Heart left ventricle (tissue), 16 donors: ENCODE data around the gene SLX4IP. TPM values are rescaled to one million over a fixed set of nuclear protein-coding genes. Genes with fewer than 3 reads are reported as not detected.
A peak's percentile ranks its signal among the peaks of the same experiment; 100 is the strongest.

Experiments
- ATAC-seq, 4 donors: fragments of 200-7000 bp; cut with Tn5 transposase; one replicate each; pipeline ENCODE4 v1.9.1; 2020 to 2022; ENCODE audit warnings: moderate library complexity in 4 of 4, mild to moderate bottlenecking in 3 of 4, moderate number of reproducible peaks in 1 of 4
- DNase-seq, 5 donors: peaks; one replicate each; pipeline ENCODE4 v3.0.0-alpha.2; 2020
- H3K27ac ChIP-seq, 12 donors: fragments of 200-600 bp; sonication (generic) in 4 of 12; one replicate each; pipeline versions ENCODE4 v1.5.0 to v1.8.0; 2016 to 2022; ENCODE audit warnings: mild to moderate bottlenecking in 2 of 12
- H3K27me3 ChIP-seq, 9 donors: fragments of 200-600 bp; sonication (generic) in 2 of 9; one replicate each; pipeline versions ENCODE4 v1.5.1 to v1.8.0; 2016 to 2022; ENCODE audit warnings: mild to moderate bottlenecking in 3 of 9
- H3K36me3 ChIP-seq, 9 donors: fragments of 200-600 bp; sonication (generic) in 2 of 9; one replicate each; pipeline versions ENCODE4 v1.5.0 to v1.8.0; 2018 to 2022; ENCODE audit warnings: mild to moderate bottlenecking in 2 of 9
- H3K4me1 ChIP-seq, 12 donors: fragments of 200-600 bp; sonication (generic) in 4 of 12; one replicate each; pipeline versions ENCODE4 v1.5.0 to v1.8.0; 2016 to 2022; ENCODE audit warnings: mild to moderate bottlenecking in 3 of 12
- H3K4me3 ChIP-seq, 12 donors: fragments of 200-600 bp; sonication (generic) in 4 of 12; one replicate each; pipeline versions ENCODE4 v1.5.0 to v1.8.0; 2017 to 2022; ENCODE audit warnings: mild to moderate bottlenecking in 9 of 12, moderate library complexity in 4 of 12
- H3K9me3 ChIP-seq, 12 donors: fragments of 200-600 bp; sonication (generic) in 4 of 12; one replicate each; pipeline versions ENCODE4 v1.5.0 to v1.8.0; 2016 to 2022; ENCODE audit warnings: mild to moderate bottlenecking in 1 of 12
- POLR2A ChIP-seq, 2 donors: fragments of 450-650 bp; IDR thresholded peaks; one replicate each; pipeline ENCODE4 v1.6.1; 2017; ENCODE audit warnings: antibody characterized with exemption in 2 of 2, mild to moderate bottlenecking in 2 of 2, moderate library complexity in 2 of 2
- WGBS, 4 donors: extraction: QIAGEN DNeasy Blood & Tissue Kit in 2 of 4; methylation state at CpG; one replicate each; pipeline versions ENCODE4 v1.1.5 to v1.1.7; 2013 to 2018; 5-methylcytosine and 5-hydroxymethylcytosine counted together
- intact Hi-C, 10 donors: fragments of 100-400 bp; cut with DNase I; formaldehyde crosslinking; loops; one replicate each; pipeline versions ENCODE4 v1.11.1 to v1.14.2; 2022
- polyA plus RNA-seq, 2 donors: library from polyadenylated mRNA; stranded (reverse); fragments of 200-250 nt; gene quantifications; one replicate each; pipeline ENCODE4 v1.2.3, GENCODE V29; 2013
- total RNA-seq, 9 donors: library from RNA; depleted of rRNA in 2 of 9; stranded (reverse); fragments of >200 nt in 2 of 9; fragmentation: NEBNext Ultra II Directional in 3 of 9; extraction: Animal tissue kit (Norgen Biotek cat#: 25700) in 3 of 9; gene quantifications; one replicate each; pipeline versions ENCODE4 v1.1.0 to v1.2.4, GENCODE V29; 2016 to 2023
- TF ChIP-seq, protein P1 (sequence below), 12 donors: fragments of 200-600 bp; sonication (generic) in 4 of 12; IDR thresholded peaks; one replicate each; pipeline versions ENCODE4 v1.5.0 to v1.8.0; 2018 to 2022; ENCODE audit warnings: antibody characterized with exemption in 12 of 12, mild to moderate bottlenecking in 5 of 12
- donor health status: ischemic (EF 13 %, LVEDD 7.1; RV severe dilation, severe dysfunction).
- donor health status: healthy with polysubstance abuse.
- donor health status: DM: no; HTN: yes; CAD: no.
- donor health status: DM: no; HTN: no; CAD: no.
- donor health status: ischemic (EF 25% LVEDD 6.9; RV normal size, moderate dysfunction).
- donor health status: ischemic (EF 25% LVEDD 5.7; RV mildly dilated, moderate dysfunction).
- donor health status: healthy.
- donor health status: DM: yes; HTN: yes; CAD: no.
- donor health status: ischemic (EF 35%, LVEDD 5.7; RV mildly dilated, moderate dysfunction).
- donor health status: nonischemic (EF 11% LVEDD 7.7; RV severe dilation, severe dysfunction).
- donor health status: DM: yes; HTN: yes; CAD: no.
- donor health status: PGD.
- donor health status: ischemic (EF 29% LVEDD 5.4; RV normal size, mild dysfunction).
- donor health status: nonischemic (EF 23%, LVEDD 6.1; RV moderate dilation, normal function).

Gene SLX4IP
- total and polyA plus RNA-seq, 11 donors, result 1.1 to 4.3 (median 2.4) TPM

- H3K27ac ChIP-seq, result no peak overlapping the region
Measured at GRCh38 chr20:10551732-10552724, 116.9 kb downstream of the SLX4IP start.

DNA sequence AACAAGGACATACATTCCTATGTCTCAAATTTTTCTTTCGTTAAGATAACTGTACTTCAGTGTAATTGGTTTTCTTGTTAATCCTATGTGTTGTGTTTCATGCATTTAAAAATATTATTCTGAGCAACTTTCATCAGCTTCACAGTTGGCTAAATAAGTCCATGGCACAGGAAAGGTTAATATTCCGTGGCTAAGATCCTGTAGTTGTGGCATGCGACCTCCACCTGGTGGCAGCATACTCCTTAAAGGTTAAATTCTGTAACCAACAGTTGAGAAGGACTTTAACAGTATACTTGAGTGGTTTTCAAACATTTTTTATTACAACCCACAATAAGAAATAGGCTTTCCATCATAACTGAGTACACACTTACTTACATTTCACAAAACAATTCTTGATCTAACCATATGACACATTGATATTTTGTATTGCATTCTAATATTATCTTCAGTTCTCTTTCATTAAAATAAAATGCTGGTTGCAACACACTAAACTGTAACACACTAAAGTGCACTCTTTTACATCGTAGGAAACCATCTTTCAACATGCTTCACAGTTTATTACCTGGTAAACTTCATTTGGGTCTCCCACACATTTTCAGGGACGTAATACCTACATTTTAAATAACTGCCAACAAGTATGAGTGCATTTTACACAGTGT lies 118.3 kb downstream of the SLX4IP start:
- H3K9me3 ChIP-seq, result no peaks in the 10 kb centered on the region
- TF ChIP-seq POLR2A (IDR thresholded peaks at IDR 0.05), result no peak
- TF ChIP-seq, protein P1, sequence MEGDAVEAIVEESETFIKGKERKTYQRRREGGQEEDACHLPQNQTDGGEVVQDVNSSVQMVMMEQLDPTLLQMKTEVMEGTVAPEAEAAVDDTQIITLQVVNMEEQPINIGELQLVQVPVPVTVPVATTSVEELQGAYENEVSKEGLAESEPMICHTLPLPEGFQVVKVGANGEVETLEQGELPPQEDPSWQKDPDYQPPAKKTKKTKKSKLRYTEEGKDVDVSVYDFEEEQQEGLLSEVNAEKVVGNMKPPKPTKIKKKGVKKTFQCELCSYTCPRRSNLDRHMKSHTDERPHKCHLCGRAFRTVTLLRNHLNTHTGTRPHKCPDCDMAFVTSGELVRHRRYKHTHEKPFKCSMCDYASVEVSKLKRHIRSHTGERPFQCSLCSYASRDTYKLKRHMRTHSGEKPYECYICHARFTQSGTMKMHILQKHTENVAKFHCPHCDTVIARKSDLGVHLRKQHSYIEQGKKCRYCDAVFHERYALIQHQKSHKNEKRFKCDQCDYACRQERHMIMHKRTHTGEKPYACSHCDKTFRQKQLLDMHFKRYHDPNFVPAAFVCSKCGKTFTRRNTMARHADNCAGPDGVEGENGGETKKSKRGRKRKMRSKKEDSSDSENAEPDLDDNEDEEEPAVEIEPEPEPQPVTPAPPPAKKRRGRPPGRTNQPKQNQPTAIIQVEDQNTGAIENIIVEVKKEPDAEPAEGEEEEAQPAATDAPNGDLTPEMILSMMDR (IDR thresholded peaks at IDR 0.05), result peak; percentile 68 to 89 (median 84)
- intact Hi-C loops, result loop anchor here (2.0 to 10.0 kb wide), 14 partner anchors 79 to 991 kb away; partner anchors contain the start of gene JAG1 (in 4 of the 10)
- no peak overlapping the region for H3K27ac ChIP-seq
- H3K36me3 ChIP-seq, result peaks cover 0 to 7% (median 0%) of the 10 kb centered on the region in 9 donors
- no peak overlapping the region for H3K4me3 ChIP-seq
- WGBS, 4 donors, result 39 to 45% (median 41%) methylated on average over 5 of the region's 5 CpGs
- H3K27me3 ChIP-seq, result no peaks in the 10 kb centered on the region
- DNase-seq (peak; percentile 42 to 76 (median 60)), ATAC-seq (peak; percentile 61 to 83 (median 66))
- peaks cover 0 to 43% (median 0%) of the 10 kb centered on the region in 12 donors for H3K4me1 ChIP-seq

More at GRCh38 chr20:10551732-10552724, 116.9 kb downstream of the SLX4IP start:
- Histone ChIP-seq H3K36me3 (peaks cover 0 to 6% (median 0%) of the 10 kb centered on the region in 9 donors), H3K27me3 (no peaks in the 10 kb centered on the region), H3K4me3 (no peak overlapping the region), H3K4me1 (peaks cover 0 to 43% (median 0%) of the 10 kb centered on the region in 12 donors), H3K9me3 (no peaks in the 10 kb centered on the region)
- WGBS, 4 donors, result 83 to 92% (median 86%) methylated on average over 8 of the region's 8 CpGs
- DNase-seq (no peak), ATAC-seq (no peak)
- intact Hi-C loops, result loop anchor here (2.0 to 10.0 kb wide), 14 partner anchors 77 to 993 kb away; partner anchors contain the start of gene JAG1 (in 4 of the 10)
- TF ChIP-seq, protein P1 (IDR thresholded peaks at IDR 0.05), result no peak
- no peak for TF ChIP-seq POLR2A (IDR thresholded peaks at IDR 0.05)

DNA sequence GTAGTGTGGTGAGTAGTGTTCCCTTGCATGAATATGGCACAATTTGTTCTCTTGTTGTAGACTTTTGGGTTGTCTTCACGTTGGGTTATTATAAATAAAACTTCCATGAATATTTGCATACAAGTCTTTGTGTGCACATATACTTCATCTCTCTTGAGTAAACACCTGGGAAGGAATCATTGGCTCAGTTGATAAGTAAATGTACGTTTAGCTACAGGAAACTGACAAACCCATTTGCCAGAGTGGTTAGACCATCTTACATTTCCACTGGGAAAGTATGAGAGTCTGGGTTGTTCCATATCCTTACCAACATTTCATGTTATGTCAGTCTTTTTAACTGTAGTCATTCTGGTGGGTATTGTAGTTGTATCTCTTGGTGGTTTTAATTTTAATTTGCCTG lies 119.2 kb downstream of the SLX4IP start:
- Histone ChIP-seq H3K27me3 (no peaks in the 10 kb centered on the region), H3K4me1 (peaks cover 0 to 46% (median under 1%) of the 10 kb centered on the region in 12 donors), H3K36me3 (peaks cover 0 to 7% (median 0%) of the 10 kb centered on the region in 9 donors), H3K4me3 (no peak overlapping the region), H3K27ac (no peak overlapping the region), H3K9me3 (no peaks in the 10 kb centered on the region)
- intact Hi-C loops, result loop anchor here in 9 of 10 donors (2.0 to 10.0 kb wide), 12 partner anchors 79 to 991 kb away; partner anchors contain the start of gene JAG1 (in 4 of the 9)
- no peak for TF ChIP-seq POLR2A (IDR thresholded peaks at IDR 0.05)
- TF ChIP-seq, protein P1 (IDR thresholded peaks at IDR 0.05), result no peak
- DNase-seq (no peak), ATAC-seq (no peak)
- WGBS, 4 donors, result 79 to 84% (median 82%) methylated on average over 2 of the region's 2 CpGs
